Chondrocyte (in vitro differentiated cells): ENCODE results near the gene HMCN2. TPM values are rescaled to one million over a fixed set of nuclear protein-coding genes. Genes with fewer than 3 reads are reported as not detected.

Experiments
- DNase-seq: peaks from one replicate; pipeline ENCODE4 v3.0.0; 2021; ENCODE audit warnings: mixed read lengths, low spot score
- H3K27ac Mint-ChIP-seq: one replicate; pipeline ENCODE4 v1.8.0; 2021; ENCODE audit warnings: mild to moderate bottlenecking, moderate library complexity, mixed read lengths; ENCODE audit not compliant: unreplicated experiment
- H3K27me3 Mint-ChIP-seq: 2 replicates; pipeline ENCODE4 v1.8.0; 2021; ENCODE audit warnings: low read depth, mixed read lengths
- H3K36me3 Mint-ChIP-seq: 2 replicates; pipeline ENCODE4 v1.8.0; 2021; ENCODE audit warnings: low read depth, mixed read lengths
- H3K4me1 Mint-ChIP-seq: 2 replicates; pipeline ENCODE4 v1.8.0; 2021; ENCODE audit warnings: low read depth, mild to moderate bottlenecking, mixed read lengths
- H3K4me3 Mint-ChIP-seq: one replicate; pipeline ENCODE4 v1.8.0; 2021; ENCODE audit warnings: mild to moderate bottlenecking, moderate library complexity, mixed read lengths; ENCODE audit not compliant: unreplicated experiment
- H3K9me3 Mint-ChIP-seq: 2 replicates; pipeline ENCODE4 v1.8.0; 2021; ENCODE audit warnings: low read depth, mixed read lengths
- CTCF ChIP-seq: fragments of 200-600 bp; sonication (generic); IDR thresholded peaks from 2 replicates; pipeline ENCODE4 v1.5.0; 2021; ENCODE audit warnings: antibody characterized with exemption, mild to moderate bottlenecking, moderate library complexity
- total RNA-seq: library from RNA; stranded (reverse); gene quantifications from 3 replicates; pipeline ENCODE4 v1.2.1, GENCODE V29; 2021

HMCN2 gene
- total RNA-seq, 1 donor from 2014 or later, result 0.05 TPM

GRCh38 chr9:130288926-130289690, 23.5 kb downstream of the HMCN2 start:
- TF ChIP-seq CTCF, result no peak
- peak; percentile 37 for DNase-seq
- peaks cover 7% of the 10 kb centered on the region for H3K4me1 Mint-ChIP-seq
- H3K27ac Mint-ChIP-seq, result no peak overlapping the region
- no peaks in the 10 kb centered on the region for H3K9me3 Mint-ChIP-seq
- H3K27me3 Mint-ChIP-seq, result peaks cover 81% of the 10 kb centered on the region
- H3K36me3 Mint-ChIP-seq, result peaks cover 4% of the 10 kb centered on the region
- H3K4me3 Mint-ChIP-seq, result no peak overlapping the region

- H3K36me3 Mint-ChIP-seq, result peaks cover 4% of the 10 kb centered on the region
- no peaks in the 10 kb centered on the region for H3K9me3 Mint-ChIP-seq
- peaks cover 81% of the 10 kb centered on the region for H3K27me3 Mint-ChIP-seq
- no peak for TF ChIP-seq CTCF
- H3K27ac Mint-ChIP-seq, result no peak overlapping the region
- H3K4me1 Mint-ChIP-seq, result peaks cover 7% of the 10 kb centered on the region
- no peak overlapping the region for H3K4me3 Mint-ChIP-seq
- peak; percentile 64 for DNase-seq
Measured at GRCh38 chr9:130289711-130290241, 24.2 kb downstream of the HMCN2 start.

DNA sequence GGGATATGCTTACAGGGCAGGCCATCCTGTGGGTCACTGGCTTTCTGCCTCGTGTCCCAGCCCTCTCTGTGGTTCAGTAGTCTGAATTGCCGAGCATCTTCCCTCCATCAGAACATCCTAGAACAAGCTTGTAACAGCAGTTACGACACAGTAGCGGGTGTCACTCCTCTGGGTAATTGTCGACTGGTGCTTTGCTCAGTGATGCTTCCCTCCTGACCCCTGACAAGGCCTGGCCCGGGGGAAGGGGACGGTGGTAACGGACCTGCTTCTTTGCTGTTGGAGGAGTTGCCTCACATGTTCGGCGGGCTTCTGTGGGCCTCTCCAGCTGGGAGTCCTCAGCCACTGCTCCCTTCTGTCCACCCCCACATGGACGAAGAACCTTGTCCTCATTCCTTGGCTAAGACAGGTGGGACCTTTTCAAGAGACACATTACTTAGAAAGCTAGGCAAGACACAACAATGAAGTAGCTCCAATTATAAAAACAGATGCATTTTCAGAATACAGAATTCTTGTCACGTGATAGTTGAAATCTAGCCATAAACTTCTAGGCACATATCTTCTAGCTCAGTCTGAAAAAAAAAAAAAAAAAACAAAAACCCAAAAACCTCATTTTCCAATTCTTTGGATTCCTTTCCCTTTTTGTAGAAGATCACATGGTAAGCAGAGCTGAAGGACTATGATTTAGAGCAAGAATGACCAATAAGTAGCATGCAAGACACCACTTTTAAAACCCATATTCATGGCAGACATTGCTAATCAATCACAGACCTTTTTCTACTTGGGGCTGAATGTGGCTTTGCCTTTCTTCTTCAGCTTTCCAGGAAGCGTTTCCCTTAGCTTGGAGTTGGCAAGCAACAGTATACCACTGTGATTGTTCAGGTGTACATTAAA, 25.0 kb downstream of the HMCN2 start:
- H3K9me3 Mint-ChIP-seq, result no peaks in the 10 kb centered on the region
- H3K4me3 Mint-ChIP-seq, result no peak overlapping the region
- no peak for TF ChIP-seq CTCF
- peaks cover 4% of the 10 kb centered on the region for H3K36me3 Mint-ChIP-seq
- DNase-seq, result peak; percentile 53
- H3K27me3 Mint-ChIP-seq, result peaks cover 77% of the 10 kb centered on the region
- peaks cover 7% of the 10 kb centered on the region for H3K4me1 Mint-ChIP-seq
- H3K27ac Mint-ChIP-seq, result no peak overlapping the region

- TF ChIP-seq CTCF, result no peak
- no peak for DNase-seq
- H3K9me3 Mint-ChIP-seq, result no peaks in the 10 kb centered on the region
- H3K36me3 Mint-ChIP-seq, result peaks cover 4% of the 10 kb centered on the region
- no peak overlapping the region for H3K4me3 Mint-ChIP-seq
- H3K27me3 Mint-ChIP-seq, result peaks cover 75% of the 10 kb centered on the region
- no peak overlapping the region for H3K27ac Mint-ChIP-seq
- H3K4me1 Mint-ChIP-seq, result peaks cover 7% of the 10 kb centered on the region
Measured at GRCh38 chr9:130291474-130291873, 25.9 kb downstream of the HMCN2 start.

DNA sequence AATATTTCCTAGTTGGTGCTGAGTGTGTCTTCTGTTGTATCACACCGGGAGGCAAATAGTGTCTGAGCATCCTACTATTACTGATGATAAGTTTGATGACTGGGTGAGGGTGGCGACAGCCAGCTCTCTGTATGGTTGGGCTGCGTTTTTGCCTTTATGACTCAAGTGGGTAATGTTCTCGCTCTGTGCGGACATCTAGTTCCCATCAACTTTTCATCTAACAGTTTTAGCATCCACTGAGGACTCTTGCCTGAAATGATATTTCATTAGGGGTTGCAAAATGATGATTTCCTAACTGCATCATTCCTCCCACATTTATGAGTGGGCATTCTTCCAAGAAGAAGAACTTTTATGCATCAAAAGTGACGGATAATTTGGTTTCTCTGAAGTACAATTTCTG, 26.5 kb downstream of the HMCN2 start:
- Mint-ChIP-seq H3K27ac (no peak overlapping the region), H3K4me1 (peaks cover 7% of the 10 kb centered on the region), H3K4me3 (no peak overlapping the region), H3K27me3 (peaks cover 74% of the 10 kb centered on the region), H3K9me3 (no peaks in the 10 kb centered on the region), H3K36me3 (peaks cover 4% of the 10 kb centered on the region)
- TF ChIP-seq CTCF, result no peak
- no peak for DNase-seq
